Measurements from ENCODE around the gene C1QTNF6.

C1QTNF6 gene

GRCh38 chr22:37223965-37224551 lies 36.0 kb upstream of the C1QTNF6 start:
- DNase-seq (ENCODE audit: low read depth in 2 of 2, low spot score in 1 of 2): no peak

GRCh38 chr22:37222440-37222971 lies 34.5 kb upstream of the C1QTNF6 start:
- DNase-seq (ENCODE audit: low read depth in 2 of 2, low spot score in 1 of 2): no peak

GRCh38 chr22:37221424-37222333 lies 33.6 kb upstream of the C1QTNF6 start:
- no peak for DNase-seq (ENCODE audit: low read depth in 2 of 2, low spot score in 1 of 2)

GRCh38 chr22:37220543-37220981 lies 32.5 kb upstream of the C1QTNF6 start:
- no peak for DNase-seq (ENCODE audit: low read depth in 2 of 2, low spot score in 1 of 2)

GRCh38 chr22:37219533-37219932 lies 31.5 kb upstream of the C1QTNF6 start:
- no peak for DNase-seq (ENCODE audit: low read depth in 2 of 2, low spot score in 1 of 2)

- DNase-seq (ENCODE audit: low read depth in 2 of 2, low spot score in 1 of 2): no peak
Observed at GRCh38 chr22:37218771-37219411, 30.8 kb upstream of the C1QTNF6 start.

- DNase-seq (ENCODE audit: low read depth in 2 of 2, low spot score in 1 of 2): no peak
Observed at GRCh38 chr22:37218399-37218770, 30.3 kb upstream of the C1QTNF6 start.

GRCh38 chr22:37215890-37216289 lies 27.8 kb upstream of the C1QTNF6 start:
- DNase-seq (ENCODE audit: low read depth in 2 of 2, low spot score in 1 of 2): no peak

GRCh38 chr22:37214731-37215030 lies 26.6 kb upstream of the C1QTNF6 start:
- DNase-seq (ENCODE audit: low read depth in 2 of 2, low spot score in 1 of 2): no peak

GRCh38 chr22:37213941-37214730 lies 26.1 kb upstream of the C1QTNF6 start:
- DNase-seq (ENCODE audit: low read depth in 2 of 2, low spot score in 1 of 2): no peak

- no peak for DNase-seq (ENCODE audit: low read depth in 2 of 2, low spot score in 1 of 2)
Observed at GRCh38 chr22:37213218-37213855, 25.3 kb upstream of the C1QTNF6 start.

- DNase-seq (ENCODE audit: low read depth in 2 of 2, low spot score in 1 of 2): no peak
Observed at GRCh38 chr22:37212174-37212906, 24.3 kb upstream of the C1QTNF6 start, which contains the start of gene SSTR3. Gene SSTR3 (minus strand): TSS chr22:37212477. CDS start chr22:37207803, 4,674 bp downstream.

- DNase-seq (ENCODE audit: low read depth in 2 of 2, low spot score in 1 of 2): no peak
Observed at GRCh38 chr22:37211866-37212173, 23.8 kb upstream of the C1QTNF6 start.

- no peak for DNase-seq (ENCODE audit: low read depth in 2 of 2, low spot score in 1 of 2)
Observed at GRCh38 chr22:37211075-37211865, 23.2 kb upstream of the C1QTNF6 start.

- DNase-seq (ENCODE audit: low read depth in 2 of 2, low spot score in 1 of 2): no peak
Observed at GRCh38 chr22:37210041-37210803, 22.2 kb upstream of the C1QTNF6 start.

- DNase-seq (ENCODE audit: low read depth in 2 of 2, low spot score in 1 of 2): no peak
Observed at GRCh38 chr22:37209140-37209845, 21.2 kb upstream of the C1QTNF6 start.

GRCh38 chr22:37208401-37209139 lies 20.5 kb upstream of the C1QTNF6 start:
- no peak for DNase-seq (ENCODE audit: low read depth in 2 of 2, low spot score in 1 of 2)
